DOHH2 (cell line): ENCODE measurements around the gene PTGER3.

Source experiments
- CTCF ChIP-seq: fragments of 200-600 bp; sonication (generic); IDR thresholded peaks from one replicate; pipeline ENCODE4 v1.5.1; 2014; ENCODE audit warnings: antibody characterized with exemption, mild to moderate bottlenecking, low read depth, low read length; ENCODE audit not compliant: poor library complexity, severe bottlenecking
- EZH2phosphoT487 ChIP-seq: fragments of 200-600 bp; sonication (generic); IDR thresholded peaks from 2 replicates; pipeline ENCODE4 v1.6.1; 2017; ENCODE audit warnings: borderline replicate concordance, mild to moderate bottlenecking, antibody characterized with exemption, low read length, moderate library complexity, mixed read lengths

GRCh38 chr1:71086331-71086730 lies 38.7 kb upstream of the PTGER3 start:
- TF ChIP-seq CTCF (no peak), EZH2phosphoT487 (no peak)
